ENCODE results near the gene PHETA1. TPM values are rescaled to one million over a fixed set of nuclear protein-coding genes. Genes with fewer than 3 reads are reported as not detected.

PHETA1 gene
- total and polyA plus RNA-seq, 2 donors (not counting 3 experiments of a cell fraction or from before 2014, with no cell fraction given): 10.6 to 20.0 TPM

DNA sequence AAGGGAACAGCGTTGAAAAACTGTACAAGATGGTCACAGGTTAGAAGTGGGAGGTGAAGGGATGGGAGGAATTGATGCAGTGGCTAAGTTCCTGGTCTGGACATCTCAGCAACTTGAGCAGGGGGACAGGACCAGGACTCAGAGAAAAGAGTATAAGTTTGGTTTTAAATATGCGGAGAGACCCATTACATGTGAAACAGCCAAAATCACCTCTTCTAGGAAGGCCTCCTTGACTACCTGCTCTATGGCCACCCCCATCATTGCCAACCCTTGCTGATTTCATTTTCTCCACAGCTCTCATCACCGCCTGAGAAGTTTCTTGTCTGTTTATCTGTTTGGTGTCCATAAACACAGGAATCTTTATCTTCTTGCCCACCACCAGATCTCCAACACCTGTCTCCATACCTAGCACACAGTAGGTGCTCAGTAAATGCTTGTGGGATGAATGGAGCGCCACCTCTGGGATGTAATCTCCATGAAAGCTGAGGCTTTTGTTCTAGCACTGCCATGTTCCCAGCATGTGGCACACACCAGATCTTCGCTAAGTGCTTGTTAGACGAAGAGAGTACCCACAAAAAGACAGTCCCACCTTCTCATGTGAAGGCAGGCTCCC, 11.2 kb upstream of the PHETA1 start:
- CTCF ChIA-PET: no interaction called here
- dilution Hi-C loops (cut with MboI; ENCODE audit: extremely low pct_ligation_motif_present, low sequenced_read_pairs): no loop called here

More for the DNA sequence above, 11.2 kb upstream of the PHETA1 start:
- POLR2A ChIA-PET: interaction anchor here (0.6 kb wide), 1 partner anchor 88 kb away, joined by 5 read pairs; no protein-coding TSS in a partner anchor
- Histone ChIP-seq H4K20me1 (replicated peaks; ENCODE audit: control insufficient read depth, extremely low read depth, insufficient read depth, low read length) (no peaks in the 10 kb centered on the region), H3K9me1 (replicated peaks; ENCODE audit: control insufficient read depth, extremely low read depth, insufficient read depth, low read length) (no peaks in the 10 kb centered on the region), H3K27ac (ENCODE audit: insufficient read depth, low read depth, low read length) (no peak overlapping the region), H2AFZ (ENCODE audit: low read depth, low read length) (no peak overlapping the region), H3K4me3 (replicated peaks in 1 of 3; ENCODE audit: insufficient read depth in 1 of 3, low read depth in 1 of 3, low read length in 3 of 3) (no peak overlapping the region), H3K4me2 (ENCODE audit: insufficient read depth, low read length) (no peak overlapping the region), H3K36me3 (ENCODE audit: control insufficient read depth in 2 of 2, extremely low read depth in 1 of 2, insufficient read depth in 2 of 2, low read length in 2 of 2) (no peaks in the 10 kb centered on the region), H3K27me3 (ENCODE audit: control insufficient read depth in 2 of 2, insufficient read depth in 2 of 2, low read length in 2 of 2) (peaks cover 0 to 7% of the 10 kb centered on the region in 2 experiments), H3K79me2 (ENCODE audit: control insufficient read depth, insufficient read depth, low read length) (no peaks in the 10 kb centered on the region), H3K4me1 (ENCODE audit: control insufficient read depth, extremely low read depth, insufficient read depth, low read length) (no peaks in the 10 kb centered on the region), H3K9me3 (replicated peaks; ENCODE audit: control insufficient read depth, insufficient read depth, low read length) (no peaks in the 10 kb centered on the region), H3K9ac (replicated peaks; ENCODE audit: extremely low read depth, insufficient read depth, low read length) (no peak overlapping the region)
- no peak for DNase-seq (ENCODE audit: low read depth, low spot score)
- intact Hi-C loops (cut with micrococcal nuclease): no loop called here
- BruUV-seq (replicated peaks): no TSS peak
- FAIRE-seq: no peak
- no peak for TF ChIP-seq GATA2 (IDR thresholded peaks at IDR 0.05; ENCODE audit: insufficient read depth, insufficient read length, low read depth, low read length)
- TF ChIP-seq CTCF (IDR thresholded peaks at IDR 0.05; ENCODE audit: extremely low read depth in 1 of 2, insufficient read depth in 1 of 2, low read depth in 1 of 2, low read length in 2 of 2): no peak
- no peak for TF ChIP-seq FOS (IDR thresholded peaks at IDR 0.05; ENCODE audit: borderline replicate concordance, insufficient read depth, low read length)
- TF ChIP-seq POLR2A (IDR thresholded peaks at IDR 0.05; ENCODE audit: low read depth, low read length): no peak
- TF ChIP-seq, protein P1, sequence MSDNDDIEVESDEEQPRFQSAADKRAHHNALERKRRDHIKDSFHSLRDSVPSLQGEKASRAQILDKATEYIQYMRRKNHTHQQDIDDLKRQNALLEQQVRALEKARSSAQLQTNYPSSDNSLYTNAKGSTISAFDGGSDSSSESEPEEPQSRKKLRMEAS (IDR thresholded peaks at IDR 0.05; ENCODE audit: insufficient read depth, insufficient read length): no peak
- no peak for TF ChIP-seq POLR2AphosphoS5 (IDR thresholded peaks at IDR 0.05; ENCODE audit: insufficient read depth, low read depth, low read length)
- no peak for TF ChIP-seq JUN (IDR thresholded peaks at IDR 0.05; ENCODE audit: borderline replicate concordance, insufficient read depth, insufficient read length, low read depth)
- TF ChIP-seq EZH2 (IDR thresholded peaks at IDR 0.05; ENCODE audit: borderline replicate concordance, low read depth, low read length, severe bottlenecking): no peak
- no peak for TF ChIP-seq MYC (IDR thresholded peaks at IDR 0.05; ENCODE audit: low read depth, low read length)

Measured in endothelial cell of umbilical vein (primary cell).